Uterus (tissue), 2 donors: ENCODE results near the gene ACADSB.

Experiments
- POLR2A ChIP-seq, 2 donors: fragments of 450-650 bp; IDR thresholded peaks; one replicate each; pipeline ENCODE4 v1.6.1; 2016; ENCODE audit warnings: antibody characterized with exemption in 2 of 2, mild to moderate bottlenecking in 1 of 2, moderate library complexity in 1 of 2
- TF ChIP-seq, protein P1 (sequence below), 4 experiments: fragments of 200-600 bp in 2 of 4; fragments of 450-650 bp in 2 of 4; sonication (generic) in 2 of 4; IDR thresholded peaks; one replicate each; pipeline ENCODE4 v1.5.1; 2016 to 2019; ENCODE audit warnings: antibody characterized with exemption in 4 of 4, mild to moderate bottlenecking in 2 of 4, moderate library complexity in 1 of 4

DNA sequence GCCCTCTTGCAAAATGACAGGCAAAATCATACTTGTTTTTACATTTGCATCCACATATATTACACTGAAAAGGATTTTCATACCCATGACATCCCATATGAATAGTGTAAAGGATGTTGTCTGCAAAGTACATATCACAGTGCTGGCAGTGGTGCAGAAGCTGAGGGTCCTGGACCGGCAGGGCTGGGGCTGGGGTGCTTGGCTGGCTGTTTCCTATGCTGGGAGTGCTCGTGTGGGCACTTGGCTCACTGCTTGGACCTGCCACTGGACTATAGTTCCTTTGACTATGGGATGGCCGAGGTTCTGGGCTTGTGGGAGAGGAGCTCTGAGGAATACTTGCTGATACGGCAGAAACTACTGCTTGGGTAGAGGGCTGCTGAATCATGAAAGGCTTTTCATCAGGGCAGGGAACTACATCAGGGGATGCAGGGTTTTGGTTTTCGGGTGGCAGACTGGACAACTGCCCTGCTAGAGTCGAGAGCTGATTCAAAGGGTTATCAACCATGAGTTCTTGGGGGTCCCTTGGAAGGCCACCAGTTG is 14.9 kb upstream of the ACADSB start:
- TF ChIP-seq POLR2A (IDR thresholded peaks at IDR 0.05) = no peak
- TF ChIP-seq, protein P1, sequence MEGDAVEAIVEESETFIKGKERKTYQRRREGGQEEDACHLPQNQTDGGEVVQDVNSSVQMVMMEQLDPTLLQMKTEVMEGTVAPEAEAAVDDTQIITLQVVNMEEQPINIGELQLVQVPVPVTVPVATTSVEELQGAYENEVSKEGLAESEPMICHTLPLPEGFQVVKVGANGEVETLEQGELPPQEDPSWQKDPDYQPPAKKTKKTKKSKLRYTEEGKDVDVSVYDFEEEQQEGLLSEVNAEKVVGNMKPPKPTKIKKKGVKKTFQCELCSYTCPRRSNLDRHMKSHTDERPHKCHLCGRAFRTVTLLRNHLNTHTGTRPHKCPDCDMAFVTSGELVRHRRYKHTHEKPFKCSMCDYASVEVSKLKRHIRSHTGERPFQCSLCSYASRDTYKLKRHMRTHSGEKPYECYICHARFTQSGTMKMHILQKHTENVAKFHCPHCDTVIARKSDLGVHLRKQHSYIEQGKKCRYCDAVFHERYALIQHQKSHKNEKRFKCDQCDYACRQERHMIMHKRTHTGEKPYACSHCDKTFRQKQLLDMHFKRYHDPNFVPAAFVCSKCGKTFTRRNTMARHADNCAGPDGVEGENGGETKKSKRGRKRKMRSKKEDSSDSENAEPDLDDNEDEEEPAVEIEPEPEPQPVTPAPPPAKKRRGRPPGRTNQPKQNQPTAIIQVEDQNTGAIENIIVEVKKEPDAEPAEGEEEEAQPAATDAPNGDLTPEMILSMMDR (IDR thresholded peaks at IDR 0.05) = no peak
